Measurements from ENCODE around the gene MRPL49. TPM values are rescaled to one million over a fixed set of nuclear protein-coding genes. Genes with fewer than 3 reads are reported as not detected.
A peak's percentile ranks its signal among the peaks of the same experiment; 100 is the strongest.

The MRPL49 gene
- total and polyA plus RNA-seq, 2 of the 13 experiments (the other 11 are each of a cell fraction or from before 2014, with no cell fraction given), result 39.2 to 53.3 TPM

DNA sequence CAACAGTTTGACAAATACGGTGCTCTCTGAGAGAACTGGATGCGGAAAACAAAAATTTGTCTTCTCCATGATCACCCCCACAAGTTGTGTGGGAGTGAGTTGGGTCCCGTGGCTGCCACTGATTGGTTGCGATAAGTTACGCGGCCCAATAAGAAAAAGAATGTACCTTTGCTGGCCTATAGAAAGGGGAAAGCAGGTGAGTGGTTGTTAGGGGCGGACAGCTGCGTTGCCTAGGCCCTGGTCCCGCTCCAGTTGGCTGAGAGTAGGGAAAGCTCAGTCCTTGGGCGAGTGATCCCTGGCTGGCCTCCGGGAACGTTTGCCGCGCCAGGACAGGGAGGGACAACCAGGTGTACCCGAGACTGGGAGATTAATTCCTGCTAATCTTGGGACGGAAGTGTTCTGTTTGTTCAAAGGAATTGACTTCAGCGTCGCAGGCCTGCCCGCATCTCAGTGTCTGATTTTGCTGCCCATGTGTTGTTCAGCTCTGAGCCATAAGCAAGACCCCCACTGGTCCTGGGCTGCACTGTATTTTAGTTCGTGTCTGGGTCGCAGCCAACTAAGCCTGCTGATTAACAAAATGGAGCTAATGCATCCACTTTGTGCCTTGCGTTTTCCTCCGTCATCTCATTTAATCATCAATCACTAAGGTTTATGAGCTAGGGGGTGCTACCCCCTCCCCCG, 13.0 kb downstream of the MRPL49 start:
- H3K4me2 ChIP-seq (ENCODE audit: low read depth, low read length), result peak overlapping the region; percentile 92
- in situ Hi-C loops (cut with HindIII; ENCODE audit: extremely low pct_ligation_motif_present, low pct_unique_long_range_greater_than_20kb), result no loop called here
- H3K79me2 ChIP-seq (ENCODE audit: insufficient read depth, low read length), result peaks cover 26% of the 10 kb centered on the region
- H3K9me3 ChIP-seq (ENCODE audit: low read length), result no peaks in the 10 kb centered on the region
- POLR2A ChIA-PET, result interaction anchor here (0.6 to 5.1 kb wide), 40 partner anchors 8 to 357 kb away, joined by 3 to 105 read pairs (median 5); partner anchors contain the start of genes ARL2, CAPN1, CDC42EP2 and FAU
- CTCF ChIA-PET (ENCODE audit: low intra/inter-chr PET ratio, low total read pairs), result no interaction called here
- H3K9ac ChIP-seq (ENCODE audit: insufficient read depth, low read depth, low read length), result peak overlapping the region; percentile 96
- ATAC-seq (peak; percentile 94), FAIRE-seq (peak; percentile 99), DNase-seq (ENCODE audit: low spot score) (peak; percentile 97)
- peak overlapping the region; percentile 96 for H3K27ac ChIP-seq (ENCODE audit: extremely low read length, insufficient read depth, low read length)
- peaks cover 17 to 26% of the 10 kb centered on the region in 2 experiments for H3K36me3 ChIP-seq (replicated peaks in 1 of 2; ENCODE audit: control insufficient read depth in 1 of 2, insufficient read depth in 2 of 2, low read length in 2 of 2)
- H3K27me3 ChIP-seq (ENCODE audit: control insufficient read depth in 1 of 2, insufficient read depth in 2 of 2, low read length in 2 of 2), result no peaks in the 10 kb centered on the region; a peak in 1 of 5 replicates
- TSS peak; percentile 87 for BruUV-seq (replicated peaks)
- H4K20me1 ChIP-seq (ENCODE audit: insufficient read depth, low read length), result peaks cover 17% of the 10 kb centered on the region
- peak overlapping the region; percentile 85 to 94 (median 92) for H3K4me3 ChIP-seq (replicated peaks in 1 of 3; ENCODE audit: insufficient read depth in 1 of 3, low read depth in 2 of 3, low read length in 3 of 3)
- H3K4me1 ChIP-seq (ENCODE audit: insufficient read depth, low read length), result peaks cover 25% of the 10 kb centered on the region
- 13% methylated on average over 16 of the region's 24 CpGs for WGBS (ENCODE audit: low lambda C conversion rate)
- intact Hi-C loops (cut with micrococcal nuclease; ENCODE audit: unreplicated experiment), result loop anchor here (1.0 kb wide), 2 partner anchors 31 to 46 kb away; partner anchors contain the start of gene CAPN1
- H2AFZ ChIP-seq (ENCODE audit: low read length), result no peak overlapping the region
- TF ChIP-seq ZNF256 (CRISPR knock-in tag; conservative IDR thresholded peaks at IDR 0.05) (no peak), SMAD1 (CRISPR knock-in tag; IDR thresholded peaks at IDR 0.05; ENCODE audit: borderline replicate concordance, low read depth) (no peak), ZNF619 (CRISPR knock-in tag; IDR thresholded peaks at IDR 0.05) (no peak), ZSCAN12 (CRISPR knock-in tag; IDR thresholded peaks at IDR 0.05) (no peak)
- TF ChIP-seq, protein P1, sequence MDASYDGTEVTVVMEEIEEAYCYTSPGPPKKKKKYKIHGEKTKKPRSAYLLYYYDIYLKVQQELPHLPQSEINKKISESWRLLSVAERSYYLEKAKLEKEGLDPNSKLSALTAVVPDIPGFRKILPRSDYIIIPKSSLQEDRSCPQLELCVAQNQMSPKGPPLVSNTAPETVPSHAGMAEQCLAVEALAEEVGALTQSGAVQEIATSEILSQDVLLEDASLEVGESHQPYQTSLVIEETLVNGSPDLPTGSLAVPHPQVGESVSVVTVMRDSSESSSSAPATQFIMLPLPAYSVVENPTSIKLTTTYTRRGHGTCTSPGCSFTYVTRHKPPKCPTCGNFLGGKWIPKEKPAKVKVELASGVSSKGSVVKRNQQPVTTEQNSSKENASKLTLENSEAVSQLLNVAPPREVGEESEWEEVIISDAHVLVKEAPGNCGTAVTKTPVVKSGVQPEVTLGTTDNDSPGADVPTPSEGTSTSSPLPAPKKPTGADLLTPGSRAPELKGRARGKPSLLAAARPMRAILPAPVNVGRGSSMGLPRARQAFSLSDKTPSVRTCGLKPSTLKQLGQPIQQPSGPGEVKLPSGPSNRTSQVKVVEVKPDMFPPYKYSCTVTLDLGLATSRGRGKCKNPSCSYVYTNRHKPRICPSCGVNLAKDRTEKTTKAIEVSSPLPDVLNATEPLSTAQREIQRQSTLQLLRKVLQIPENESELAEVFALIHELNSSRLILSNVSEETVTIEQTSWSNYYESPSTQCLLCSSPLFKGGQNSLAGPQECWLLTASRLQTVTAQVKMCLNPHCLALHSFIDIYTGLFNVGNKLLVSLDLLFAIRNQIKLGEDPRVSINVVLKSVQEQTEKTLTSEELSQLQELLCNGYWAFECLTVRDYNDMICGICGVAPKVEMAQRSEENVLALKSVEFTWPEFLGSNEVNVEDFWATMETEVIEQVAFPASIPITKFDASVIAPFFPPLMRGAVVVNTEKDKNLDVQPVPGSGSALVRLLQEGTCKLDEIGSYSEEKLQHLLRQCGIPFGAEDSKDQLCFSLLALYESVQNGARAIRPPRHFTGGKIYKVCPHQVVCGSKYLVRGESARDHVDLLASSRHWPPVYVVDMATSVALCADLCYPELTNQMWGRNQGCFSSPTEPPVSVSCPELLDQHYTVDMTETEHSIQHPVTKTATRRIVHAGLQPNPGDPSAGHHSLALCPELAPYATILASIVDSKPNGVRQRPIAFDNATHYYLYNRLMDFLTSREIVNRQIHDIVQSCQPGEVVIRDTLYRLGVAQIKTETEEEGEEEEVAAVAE (CRISPR knock-in tag; IDR thresholded peaks at IDR 0.05; ENCODE audit: borderline replicate concordance), result no peak
- TF ChIP-seq, protein P2, sequence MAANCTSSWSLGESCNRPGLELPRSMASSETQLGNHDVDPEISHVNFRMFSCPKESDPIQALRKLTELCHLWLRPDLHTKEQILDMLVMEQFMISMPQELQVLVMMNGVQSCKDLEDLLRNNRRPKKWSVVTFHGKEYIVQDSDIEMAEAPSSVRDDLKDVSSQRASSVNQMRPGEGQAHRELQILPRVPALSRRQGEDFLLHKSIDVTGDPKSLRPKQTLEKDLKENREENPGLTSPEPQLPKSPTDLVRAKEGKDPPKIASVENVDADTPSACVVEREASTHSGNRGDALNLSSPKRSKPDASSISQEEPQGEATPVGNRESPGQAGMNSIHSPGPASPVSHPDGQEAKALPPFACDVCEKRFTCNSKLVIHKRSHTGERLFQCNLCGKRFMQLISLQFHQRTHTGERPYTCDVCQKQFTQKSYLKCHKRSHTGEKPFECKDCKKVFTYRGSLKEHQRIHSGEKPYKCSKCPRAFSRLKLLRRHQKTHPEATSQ (CRISPR knock-in tag; IDR thresholded peaks at IDR 0.05; ENCODE audit: borderline replicate concordance), result no peak; the same call in 1 of the 2 replicates
- TF ChIP-seq, protein P3, sequence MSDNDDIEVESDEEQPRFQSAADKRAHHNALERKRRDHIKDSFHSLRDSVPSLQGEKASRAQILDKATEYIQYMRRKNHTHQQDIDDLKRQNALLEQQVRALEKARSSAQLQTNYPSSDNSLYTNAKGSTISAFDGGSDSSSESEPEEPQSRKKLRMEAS (IDR thresholded peaks at IDR 0.05), result peak; percentile 48; the same call in 1 of the 2 replicates
- TF ChIP-seq, protein P4, sequence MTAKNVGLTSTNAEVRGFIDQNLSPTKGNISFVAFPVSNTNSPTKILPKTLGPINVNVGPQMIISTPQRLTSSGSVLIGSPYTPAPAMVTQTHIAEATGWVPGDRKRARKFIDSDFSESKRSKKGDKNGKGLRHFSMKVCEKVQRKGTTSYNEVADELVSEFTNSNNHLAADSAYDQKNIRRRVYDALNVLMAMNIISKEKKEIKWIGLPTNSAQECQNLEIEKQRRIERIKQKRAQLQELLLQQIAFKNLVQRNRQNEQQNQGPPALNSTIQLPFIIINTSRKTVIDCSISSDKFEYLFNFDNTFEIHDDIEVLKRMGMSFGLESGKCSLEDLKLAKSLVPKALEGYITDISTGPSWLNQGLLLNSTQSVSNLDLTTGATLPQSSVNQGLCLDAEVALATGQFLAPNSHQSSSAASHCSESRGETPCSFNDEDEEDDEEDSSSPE (CRISPR knock-in tag; IDR thresholded peaks at IDR 0.05), result no peak; the same call in 1 of the 2 replicates
- TF ChIP-seq, protein P5, sequence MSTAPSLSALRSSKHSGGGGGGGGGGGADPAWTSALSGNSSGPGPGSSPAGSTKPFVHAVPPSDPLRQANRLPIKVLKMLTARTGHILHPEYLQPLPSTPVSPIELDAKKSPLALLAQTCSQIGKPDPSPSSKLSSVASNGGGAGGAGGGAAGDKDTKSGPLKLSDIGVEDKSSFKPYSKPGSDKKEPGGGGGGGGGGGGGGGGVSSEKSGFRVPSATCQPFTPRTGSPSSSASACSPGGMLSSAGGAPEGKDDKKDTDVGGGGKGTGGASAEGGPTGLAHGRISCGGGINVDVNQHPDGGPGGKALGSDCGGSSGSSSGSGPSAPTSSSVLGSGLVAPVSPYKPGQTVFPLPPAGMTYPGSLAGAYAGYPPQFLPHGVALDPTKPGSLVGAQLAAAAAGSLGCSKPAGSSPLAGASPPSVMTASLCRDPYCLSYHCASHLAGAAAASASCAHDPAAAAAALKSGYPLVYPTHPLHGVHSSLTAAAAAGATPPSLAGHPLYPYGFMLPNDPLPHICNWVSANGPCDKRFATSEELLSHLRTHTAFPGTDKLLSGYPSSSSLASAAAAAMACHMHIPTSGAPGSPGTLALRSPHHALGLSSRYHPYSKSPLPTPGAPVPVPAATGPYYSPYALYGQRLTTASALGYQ (CRISPR knock-in tag; IDR thresholded peaks at IDR 0.05), result no peak
- TF ChIP-seq, protein P6, sequence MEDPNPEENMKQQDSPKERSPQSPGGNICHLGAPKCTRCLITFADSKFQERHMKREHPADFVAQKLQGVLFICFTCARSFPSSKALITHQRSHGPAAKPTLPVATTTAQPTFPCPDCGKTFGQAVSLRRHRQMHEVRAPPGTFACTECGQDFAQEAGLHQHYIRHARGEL (CRISPR knock-in tag; IDR thresholded peaks at IDR 0.05), result no peak

All from HepG2 (cell line).